ENCODE results near the gene PIGS.
A peak's percentile ranks its signal among the peaks of the same experiment; 100 is the strongest.

The PIGS gene

GRCh38 chr17:28533091-28533807, 38.1 kb downstream of the PIGS start:
- no peak overlapping the region for H3K27ac ChIP-seq
- TF ChIP-seq CTCF (conservative IDR thresholded peaks at IDR 0.05) (no peak), ZFX (IDR thresholded peaks at IDR 0.05) (no peak)

GRCh38 chr17:28532050-28532960, 39.0 kb downstream of the PIGS start:
- no peak for TF ChIP-seq ZFX (IDR thresholded peaks at IDR 0.05)
- no peak for TF ChIP-seq CTCF (conservative IDR thresholded peaks at IDR 0.05)

GRCh38 chr17:28530926-28531325, 40.4 kb downstream of the PIGS start:
- no peak overlapping the region for H3K27ac ChIP-seq
- TF ChIP-seq CTCF (conservative IDR thresholded peaks at IDR 0.05) (no peak), ZFX (IDR thresholded peaks at IDR 0.05) (no peak)

More at GRCh38 chr17:28532050-28532960, 39.0 kb downstream of the PIGS start:
- no peak overlapping the region for H3K27ac ChIP-seq

- TF ChIP-seq CTCF (conservative IDR thresholded peaks at IDR 0.05): no peak
- no peak for TF ChIP-seq ZFX (IDR thresholded peaks at IDR 0.05)
- H3K27ac ChIP-seq: no peak overlapping the region
Observed at GRCh38 chr17:28530250-28530649, 41.1 kb downstream of the PIGS start.

- H3K27ac ChIP-seq: peak overlapping the region; percentile 86
- no peak for TF ChIP-seq CTCF (conservative IDR thresholded peaks at IDR 0.05)
- no peak for TF ChIP-seq ZFX (IDR thresholded peaks at IDR 0.05)
Observed at GRCh38 chr17:28529013-28529400, 42.3 kb downstream of the PIGS start.

GRCh38 chr17:28528327-28529012, 42.9 kb downstream of the PIGS start:
- H3K27ac ChIP-seq: peak overlapping the region; percentile 86
- TF ChIP-seq CTCF (conservative IDR thresholded peaks at IDR 0.05) (no peak), ZFX (IDR thresholded peaks at IDR 0.05) (no peak)

All from C4-2B (cell line).